Activated T-cell treated with anti-CD3 and anti-CD28 coated beads, Interleukin-2, amount 50 U/mL, for 72 hours (primary cell): Measurements from ENCODE around the gene FZD10. TPM values are rescaled to one million over a fixed set of nuclear protein-coding genes. Genes with fewer than 3 reads are reported as not detected.

Experiments
- ATAC-seq, 2 donors: fragments of 150-1000 bp; cut with Tn5 transposase; replicated peaks in 1 of 2; 2 replicates each; pipeline ENCODE4 v1.10.0; 2021; ENCODE audit warnings: moderate library complexity in 2 of 2, mild to moderate bottlenecking in 1 of 2
- DNase-seq, 2 donors: peaks; one replicate each; pipeline ENCODE4 v3.0.0; 2021 to 2022; ENCODE audit warnings: mixed read lengths in 1 of 2
- H3K27ac Mint-ChIP-seq: one replicate; pipeline ENCODE4 v1.8.0; 2022; ENCODE audit warnings: mild to moderate bottlenecking, moderate library complexity, mixed read lengths
- H3K27me3 Mint-ChIP-seq: one replicate; pipeline ENCODE4 v1.8.0; 2022; ENCODE audit warnings: low read depth, mixed read lengths
- H3K36me3 Mint-ChIP-seq, 2 donors: one replicate each; pipeline ENCODE4 v1.8.0; 2022; ENCODE audit warnings: mixed read lengths in 2 of 2, mild to moderate bottlenecking in 1 of 2; ENCODE audit not compliant: insufficient read depth in 2 of 2
- H3K4me1 Mint-ChIP-seq: one replicate; pipeline ENCODE4 v1.8.0; 2022; ENCODE audit warnings: low read depth, mixed read lengths
- H3K4me3 Mint-ChIP-seq, 2 donors: one replicate each; pipeline ENCODE4 v1.8.0; 2022; ENCODE audit warnings: mild to moderate bottlenecking in 2 of 2, mixed read lengths in 2 of 2, moderate library complexity in 2 of 2
- H3K9me3 Mint-ChIP-seq, 2 donors: one replicate each; pipeline ENCODE4 v1.8.0; 2022; ENCODE audit warnings: mixed read lengths in 2 of 2
- total RNA-seq, 2 donors: library from RNA; stranded (reverse); gene quantifications; one replicate each; pipeline ENCODE4 v1.2.3, GENCODE V29; 2022

FZD10 gene
- total RNA-seq, 2 donors from 2014 or later: not detected

DNA sequence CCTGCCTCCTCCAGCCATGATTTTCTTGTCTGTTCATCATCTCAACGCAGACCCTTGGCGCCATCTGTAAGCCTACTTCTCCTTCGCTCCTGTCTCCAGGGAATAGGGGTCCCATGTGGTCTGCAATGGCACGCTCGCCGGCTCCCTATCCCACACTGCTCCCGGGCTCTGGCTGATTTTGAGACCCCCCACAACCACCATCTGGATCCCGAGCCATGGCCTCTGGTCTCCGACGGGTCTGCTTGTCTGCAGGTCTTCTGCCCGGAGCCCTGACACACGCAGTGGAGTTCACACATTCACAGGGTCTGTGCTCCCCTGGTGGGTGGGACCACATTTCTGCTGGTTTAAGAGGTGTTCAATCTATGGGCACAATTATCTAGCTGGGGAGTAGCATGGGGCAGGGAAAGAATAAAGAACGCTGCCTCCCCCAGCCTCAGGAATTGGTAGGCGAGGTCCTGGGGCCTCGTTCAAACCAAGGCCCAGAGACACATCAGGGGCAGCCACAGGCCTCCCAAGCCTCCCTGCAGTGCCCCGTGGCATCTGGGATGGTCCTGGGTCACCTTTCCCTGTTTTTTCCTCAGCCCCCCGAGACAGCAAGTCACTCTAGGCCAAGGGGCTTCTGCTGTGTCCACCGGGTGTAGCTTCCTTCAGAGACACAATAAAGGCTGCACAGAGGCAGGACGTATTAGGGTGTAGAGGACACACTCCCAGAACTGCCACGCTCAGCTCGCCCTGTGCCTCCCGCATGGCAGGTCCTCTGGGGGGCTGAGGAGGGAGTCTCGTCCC is 21.5 kb downstream of the FZD10 start:
- ATAC-seq (no peak), DNase-seq (no peak)
- no peaks in the 10 kb centered on the region for H3K36me3 Mint-ChIP-seq
- H3K27ac Mint-ChIP-seq: no peak overlapping the region
- H3K4me3 Mint-ChIP-seq: no peak overlapping the region
- H3K27me3 Mint-ChIP-seq: peaks cover 18% of the 10 kb centered on the region
- H3K4me1 Mint-ChIP-seq: no peaks in the 10 kb centered on the region
- H3K9me3 Mint-ChIP-seq: peaks cover 6 to 7% of the 10 kb centered on the region in 2 donors

DNA sequence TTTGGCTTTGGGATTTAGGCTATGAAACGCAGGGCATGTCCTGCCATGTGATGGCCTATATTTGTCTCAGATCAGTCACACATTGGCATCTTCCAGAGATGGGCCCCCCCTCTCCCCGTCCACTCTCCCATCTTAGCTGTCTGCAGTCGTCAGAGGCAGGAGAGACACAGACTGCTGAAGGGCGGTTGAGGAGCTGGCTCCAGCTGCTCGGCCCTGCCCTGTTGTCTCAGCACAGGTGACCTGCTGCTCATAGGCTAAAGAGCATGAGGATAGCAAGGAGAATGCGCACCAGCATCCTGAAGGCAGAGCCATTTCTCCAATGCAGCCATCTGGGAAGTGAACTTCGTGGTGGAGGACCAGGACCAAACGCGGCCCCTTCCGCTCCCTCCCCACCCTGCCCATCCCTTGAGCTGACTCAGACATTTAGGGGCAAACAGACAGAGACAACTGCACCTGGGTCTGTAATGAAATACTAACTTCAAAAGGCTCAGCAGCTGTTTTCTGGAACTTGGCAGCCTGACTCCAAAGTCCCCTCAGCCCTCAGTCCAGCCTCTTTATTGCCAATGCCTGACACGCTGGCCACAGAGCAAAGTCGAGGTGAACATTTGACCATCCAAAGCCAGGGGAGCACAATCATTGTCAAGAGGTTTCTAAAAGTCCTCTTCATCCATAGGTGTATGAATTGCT is 22.3 kb downstream of the FZD10 start:
- Mint-ChIP-seq H3K27me3 (peaks cover 18% of the 10 kb centered on the region), H3K4me1 (no peaks in the 10 kb centered on the region), H3K36me3 (no peaks in the 10 kb centered on the region), H3K27ac (no peak overlapping the region), H3K4me3 (no peak overlapping the region), H3K9me3 (peaks cover 6 to 7% of the 10 kb centered on the region in 2 donors)
- ATAC-seq (no peak), DNase-seq (no peak)

DNA sequence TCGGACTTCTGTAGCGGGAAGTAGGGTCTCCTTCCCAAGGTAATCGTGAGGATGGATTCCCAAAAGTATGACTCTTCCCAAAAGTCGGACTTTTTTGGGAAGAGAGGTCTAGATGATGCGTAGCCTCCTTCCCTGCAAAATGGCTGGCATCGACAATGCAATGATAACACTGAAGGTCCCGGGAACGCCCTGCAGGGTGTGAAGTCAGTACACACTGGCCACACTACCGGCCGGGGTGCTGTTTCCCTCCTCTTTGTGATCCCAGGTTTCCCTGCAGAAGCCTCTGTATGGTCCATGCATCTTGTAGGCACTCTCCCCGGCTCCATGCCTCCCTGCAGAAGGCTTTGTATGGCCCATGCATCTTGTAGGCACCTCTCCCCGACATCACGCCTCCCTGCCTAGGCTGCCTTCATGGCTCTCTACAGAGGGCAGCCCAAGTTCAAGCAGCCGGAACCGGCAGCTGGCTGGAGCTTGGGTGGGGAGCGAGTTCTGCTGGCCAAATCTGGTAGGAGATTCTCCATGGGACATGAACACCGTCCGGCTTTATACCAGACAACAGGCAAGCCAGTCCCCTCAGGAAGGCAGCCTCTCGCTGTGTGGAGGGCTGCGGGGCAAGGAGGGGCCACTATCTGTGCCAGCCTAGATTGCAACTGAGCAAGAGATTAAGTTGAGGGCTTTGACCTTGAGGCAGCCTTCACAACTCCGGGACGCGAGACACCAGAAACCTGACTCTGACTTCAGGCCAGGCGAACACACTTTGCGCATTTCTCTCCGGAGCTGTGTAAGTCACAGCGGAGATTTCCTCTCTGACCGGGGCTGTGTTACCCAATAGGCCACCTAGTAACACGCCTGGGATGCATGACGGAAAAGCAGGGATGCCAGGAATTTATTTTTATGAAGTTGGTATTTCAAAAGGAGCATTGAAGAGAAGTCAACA is 23.5 kb downstream of the FZD10 start:
- no peak overlapping the region for H3K4me3 Mint-ChIP-seq
- H3K36me3 Mint-ChIP-seq: no peaks in the 10 kb centered on the region
- peaks cover 14% of the 10 kb centered on the region for H3K27me3 Mint-ChIP-seq

DNA sequence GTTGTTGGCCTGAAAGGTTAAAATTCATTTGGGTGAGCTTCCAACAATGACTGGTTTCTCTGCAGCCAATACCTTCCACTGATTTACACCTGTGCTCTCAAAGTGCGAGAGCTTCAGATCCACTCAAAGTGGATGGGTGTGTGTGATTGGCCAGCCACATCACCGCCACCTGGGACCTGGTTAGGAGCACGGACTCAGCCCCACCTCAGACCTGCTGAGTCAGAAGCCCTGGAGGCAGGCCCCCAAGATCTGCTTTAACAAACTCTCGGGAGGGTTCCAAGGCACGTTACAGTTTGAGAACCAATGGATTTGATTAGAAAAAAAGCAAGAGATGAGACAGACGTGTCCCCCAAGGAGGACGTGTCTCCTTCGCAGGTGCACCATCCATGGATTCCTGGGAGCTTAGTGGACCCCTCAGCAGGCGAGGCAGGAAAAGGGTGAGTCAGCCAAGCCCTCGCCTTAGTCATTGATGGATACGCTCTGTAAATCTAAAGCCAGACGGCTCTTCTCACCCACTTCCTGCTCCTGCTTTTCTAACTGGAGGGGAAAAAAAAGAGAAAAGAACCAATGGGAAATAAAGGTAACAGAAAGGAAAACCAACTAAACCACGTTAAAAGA is 24.5 kb downstream of the FZD10 start:
- Mint-ChIP-seq H3K9me3 (peaks cover 3 to 5% of the 10 kb centered on the region in 2 donors), H3K4me1 (no peaks in the 10 kb centered on the region)

More for the DNA sequence above, 23.5 kb downstream of the FZD10 start:
- DNase-seq: no peak
- no peak for ATAC-seq
- no peak overlapping the region for H3K27ac Mint-ChIP-seq
- H3K4me1 Mint-ChIP-seq: no peaks in the 10 kb centered on the region
- peaks cover 6 to 7% of the 10 kb centered on the region in 2 donors for H3K9me3 Mint-ChIP-seq

DNA sequence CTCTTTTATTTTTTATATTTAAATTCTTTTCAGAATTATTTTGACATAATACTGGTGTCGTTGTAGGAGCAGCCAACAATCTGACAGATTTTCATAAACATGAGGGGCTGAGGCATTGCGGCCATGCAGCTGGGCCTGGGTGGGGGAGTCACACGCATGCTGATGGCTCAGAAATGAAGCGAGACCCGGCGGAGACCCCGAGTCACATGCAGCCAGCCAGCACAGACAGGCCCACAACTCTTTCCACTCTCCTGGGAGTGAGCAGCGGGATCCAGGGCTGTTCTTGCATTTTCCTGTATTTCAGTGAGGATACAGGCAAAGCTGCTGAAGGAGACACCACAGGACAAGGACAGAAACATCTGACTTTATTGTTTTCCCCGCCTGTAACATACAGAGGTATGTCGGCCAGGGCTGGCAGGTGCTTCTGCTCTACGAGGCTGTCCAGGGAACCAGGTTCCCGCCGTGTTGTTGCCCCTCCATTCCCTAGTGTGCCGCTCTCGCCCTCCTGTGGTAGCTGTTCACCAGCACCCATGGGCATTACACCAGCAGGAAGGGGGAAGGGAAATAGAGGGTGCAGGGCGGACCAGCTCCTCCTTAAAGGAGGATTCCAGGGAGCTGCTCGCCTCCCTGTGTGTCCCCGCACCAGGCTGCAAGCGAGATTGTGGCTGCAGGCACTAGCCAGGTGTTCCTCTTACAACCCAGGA is 30.5 kb downstream of the FZD10 start:
- H3K4me1 Mint-ChIP-seq: no peaks in the 10 kb centered on the region
- H3K27me3 Mint-ChIP-seq: peaks cover 5% of the 10 kb centered on the region
- no peak for ATAC-seq
- H3K36me3 Mint-ChIP-seq: no peaks in the 10 kb centered on the region
- no peak for DNase-seq
- H3K27ac Mint-ChIP-seq: no peak overlapping the region
- H3K4me3 Mint-ChIP-seq: no peak overlapping the region
- H3K9me3 Mint-ChIP-seq: no peaks in the 10 kb centered on the region

More for the DNA sequence above, 24.5 kb downstream of the FZD10 start:
- no peaks in the 10 kb centered on the region for H3K36me3 Mint-ChIP-seq
- ATAC-seq (no peak), DNase-seq (no peak)
- no peak overlapping the region for H3K27ac Mint-ChIP-seq
- no peak overlapping the region for H3K4me3 Mint-ChIP-seq
- H3K27me3 Mint-ChIP-seq: peaks cover 5% of the 10 kb centered on the region

DNA sequence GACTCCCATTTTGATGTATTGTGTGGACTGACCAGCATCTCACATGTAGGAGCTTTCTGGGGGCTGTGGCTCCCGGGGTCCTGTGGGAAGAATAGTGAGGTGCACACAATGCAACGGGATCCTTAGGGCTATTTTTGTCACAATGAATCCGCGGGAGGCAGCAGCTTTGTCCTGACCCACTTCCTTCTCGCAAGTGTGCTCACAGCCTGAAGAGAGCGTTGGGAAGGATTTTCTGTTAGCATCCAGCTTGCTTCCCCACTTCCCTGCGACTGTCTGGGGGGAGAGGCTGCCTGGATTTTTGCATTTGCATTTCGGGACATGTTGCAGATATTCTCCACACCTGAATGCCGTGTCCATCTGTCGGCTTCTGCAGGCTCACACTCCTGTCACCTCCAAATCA is 31.9 kb downstream of the FZD10 start:
- no peaks in the 10 kb centered on the region for H3K9me3 Mint-ChIP-seq
- no peak overlapping the region for H3K27ac Mint-ChIP-seq
- no peak for DNase-seq
- no peaks in the 10 kb centered on the region for H3K4me1 Mint-ChIP-seq
- no peak overlapping the region for H3K4me3 Mint-ChIP-seq
- H3K36me3 Mint-ChIP-seq: no peaks in the 10 kb centered on the region
- H3K27me3 Mint-ChIP-seq: no peaks in the 10 kb centered on the region
- ATAC-seq: no peak

DNA sequence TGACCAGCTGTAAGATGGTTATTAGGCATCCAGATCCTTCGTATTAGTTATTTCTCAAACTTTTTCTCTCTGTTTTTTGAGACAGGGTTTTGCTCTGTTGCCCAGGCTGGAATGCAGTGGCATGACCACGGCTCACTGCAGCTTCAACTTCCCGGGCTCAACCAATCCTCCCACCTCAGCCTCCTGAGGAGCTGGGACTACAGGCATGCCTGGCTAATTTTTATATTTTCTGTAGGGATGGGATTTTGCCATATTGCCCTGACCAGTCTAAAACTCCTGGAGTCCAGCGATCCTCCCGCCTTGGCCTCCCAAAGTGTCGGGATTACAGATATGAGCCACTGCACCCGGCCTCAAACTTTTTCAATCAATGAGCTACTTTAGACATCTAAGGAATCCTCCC is 33.1 kb downstream of the FZD10 start:
- Mint-ChIP-seq H3K4me3 (no peak overlapping the region), H3K27me3 (peaks cover 5% of the 10 kb centered on the region), H3K9me3 (peaks cover 0 to under 1% of the 10 kb centered on the region in 2 donors), H3K4me1 (no peaks in the 10 kb centered on the region), H3K27ac (no peak overlapping the region), H3K36me3 (no peaks in the 10 kb centered on the region)
- no peak for DNase-seq
- ATAC-seq: no peak

DNA sequence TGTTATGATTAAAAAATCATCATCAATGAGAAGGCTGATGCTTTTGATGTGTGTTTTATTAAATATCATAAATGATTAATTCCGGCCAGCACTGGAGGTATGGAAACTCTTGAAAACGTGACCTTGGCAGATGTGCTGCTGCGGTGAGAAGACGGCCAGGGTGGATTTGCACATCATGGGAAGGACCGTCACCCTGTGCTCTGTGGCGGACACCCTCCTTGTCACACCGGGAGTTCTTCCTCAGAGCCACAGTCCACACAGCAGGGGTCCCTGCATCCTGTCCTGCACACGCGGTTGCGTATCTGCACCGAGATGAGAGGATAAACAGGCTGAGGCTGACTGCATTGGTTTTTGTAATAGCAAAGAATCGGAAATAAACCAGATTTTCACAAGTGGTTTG is 33.5 kb downstream of the FZD10 start:
- no peak overlapping the region for H3K27ac Mint-ChIP-seq
- DNase-seq: no peak
- peaks cover 0 to 2% of the 10 kb centered on the region in 2 donors for H3K9me3 Mint-ChIP-seq
- no peaks in the 10 kb centered on the region for H3K36me3 Mint-ChIP-seq
- no peak overlapping the region for H3K4me3 Mint-ChIP-seq
- no peaks in the 10 kb centered on the region for H3K4me1 Mint-ChIP-seq
- peaks cover 7% of the 10 kb centered on the region for H3K27me3 Mint-ChIP-seq
- no peak for ATAC-seq

DNA sequence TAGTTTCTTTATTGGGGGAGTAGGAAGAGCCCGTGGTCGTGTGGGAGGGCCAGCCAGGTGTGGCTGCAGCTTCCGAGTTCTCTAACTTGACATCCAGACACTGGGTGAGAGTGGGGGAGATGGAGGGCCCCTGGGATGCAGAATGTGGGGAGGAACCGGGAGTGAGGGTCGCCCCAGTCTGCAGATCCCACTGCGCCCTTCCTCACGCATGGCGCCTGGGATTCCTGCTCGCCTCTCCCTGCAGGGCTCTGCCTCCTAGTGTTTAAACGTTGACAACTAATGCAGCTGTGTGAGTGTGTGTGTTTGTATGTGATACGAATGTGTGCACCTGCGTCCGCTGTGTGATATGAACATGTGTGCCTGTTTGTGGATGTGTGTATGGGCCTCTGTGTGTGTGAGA is 34.6 kb downstream of the FZD10 start:
- Mint-ChIP-seq H3K4me3 (no peak overlapping the region), H3K4me1 (no peaks in the 10 kb centered on the region), H3K27ac (no peak overlapping the region), H3K27me3 (peaks cover 7% of the 10 kb centered on the region), H3K36me3 (no peaks in the 10 kb centered on the region), H3K9me3 (peaks cover 0 to 2% of the 10 kb centered on the region in 2 donors)
- ATAC-seq (no peak), DNase-seq (no peak)

DNA sequence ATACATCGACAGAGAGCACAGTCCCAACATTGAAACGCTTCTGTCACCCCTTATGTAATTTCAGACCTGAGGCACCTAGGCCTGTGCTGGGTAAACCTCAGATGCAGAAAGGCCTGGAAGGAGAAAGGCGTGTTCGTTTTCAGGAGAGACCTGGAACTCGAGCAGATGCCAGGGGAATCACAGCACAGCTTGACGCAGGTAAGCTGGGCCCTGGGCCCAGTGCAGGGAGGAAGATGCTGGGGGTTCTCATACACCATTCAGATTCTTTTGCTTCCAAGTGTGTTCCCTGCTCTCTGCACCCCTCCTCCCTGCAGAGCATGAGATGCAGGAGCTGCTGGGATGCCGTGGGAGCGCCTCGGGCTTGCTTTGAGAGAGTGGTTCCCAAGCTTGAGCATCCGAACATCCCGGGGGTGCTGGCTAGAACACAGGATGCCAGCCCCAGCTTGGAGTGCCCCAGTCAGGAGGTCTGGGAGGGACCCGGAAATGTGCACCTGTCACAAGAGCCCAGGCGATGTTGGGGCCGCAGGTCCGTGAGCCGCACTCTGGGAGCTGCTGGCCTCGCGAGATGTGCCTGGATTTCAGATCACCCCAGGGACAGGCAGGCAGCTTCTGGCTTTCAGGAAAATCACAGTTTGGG is 35.9 kb downstream of the FZD10 start:
- ATAC-seq: no peak
- Mint-ChIP-seq H3K36me3 (no peaks in the 10 kb centered on the region), H3K9me3 (peaks cover 0 to 2% of the 10 kb centered on the region in 2 donors), H3K4me3 (no peak overlapping the region), H3K4me1 (no peaks in the 10 kb centered on the region), H3K27ac (no peak overlapping the region), H3K27me3 (peaks cover 7% of the 10 kb centered on the region)
- DNase-seq: no peak

DNA sequence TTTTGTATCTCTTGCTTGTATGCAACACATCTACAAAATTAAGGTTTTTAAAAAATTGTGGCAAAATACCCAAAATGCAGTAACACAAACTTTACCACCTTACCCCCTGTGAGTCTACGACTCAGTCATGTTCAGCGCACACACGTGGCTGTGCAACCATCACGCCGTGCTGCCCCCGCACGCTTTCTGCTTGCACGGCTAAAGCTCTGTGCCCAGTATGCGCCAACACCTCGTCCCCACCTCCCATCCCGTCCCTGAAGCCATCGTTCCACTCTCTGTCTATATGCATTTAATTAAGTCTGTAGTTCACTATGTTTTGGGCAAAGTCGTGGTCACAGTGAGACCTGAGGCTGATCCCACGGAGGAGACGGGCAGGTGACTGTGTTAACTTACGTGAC is 36.4 kb downstream of the FZD10 start:
- ATAC-seq (no peak), DNase-seq (no peak)
- Mint-ChIP-seq H3K36me3 (no peaks in the 10 kb centered on the region), H3K27ac (no peak overlapping the region), H3K4me3 (no peak overlapping the region), H3K4me1 (no peaks in the 10 kb centered on the region), H3K27me3 (peaks cover 7% of the 10 kb centered on the region), H3K9me3 (peaks cover 0 to 2% of the 10 kb centered on the region in 2 donors)
